B cell (primary cell): ENCODE data around the gene ANK3.

Source experiments
- CTCF ChIP-seq: fragments of 200-600 bp; IDR thresholded peaks from one replicate; pipeline ENCODE4 v1.8.0; 2022; ENCODE audit warnings: antibody characterized with exemption, mild to moderate bottlenecking
- EZH2 ChIP-seq: IDR thresholded peaks from 2 replicates; pipeline ENCODE4 v1.6.1; 2012; ENCODE audit warnings: borderline replicate concordance, low read depth, mild to moderate bottlenecking, moderate library complexity, low read length; ENCODE audit not compliant: insufficient read depth, poor library complexity, severe bottlenecking

- TF ChIP-seq EZH2: no peak
- no peak for TF ChIP-seq CTCF
These were observed 36.8 kb upstream of the ANK3 start for GRCh38 chr10:60426425-60426824.
